Activated CD8-positive, alpha-beta T cell treated with anti-CD3 and anti-CD28 coated beads for 36 hours (primary cell): ENCODE measurements around the gene KNG1. TPM values are rescaled to one million over a fixed set of nuclear protein-coding genes. Genes with fewer than 3 reads are reported as not detected.
"Not testable (repeated sequence)": the region's sequence is repeated elsewhere in the genome, so short reads cannot be mapped to it uniquely, and the experiment has no call there.

Source experiments
- ATAC-seq: fragments of 200-7000 bp; cut with Tn5 transposase; one replicate; pipeline ENCODE4 v1.10.0; 2021; ENCODE audit warnings: mild to moderate bottlenecking, moderate library complexity
- CTCF ChIA-PET: fragments of 350-600 bp; sonication (Branson Sonifier 250); formaldehyde crosslinking; loops from one replicate; lab custom pipeline; 2021; ENCODE audit warnings: antibody characterized with exemption; lab: Charles Lee
- POLR2A ChIA-PET: fragments of 350-600 bp; sonication (Branson Sonifier 250); formaldehyde crosslinking; loops from one replicate; lab custom pipeline; 2021; ENCODE audit warnings: antibody characterized with exemption; lab: Charles Lee
- DNase-seq: peaks from one replicate; pipeline ENCODE4 v3.0.0-alpha.2; 2020
- H3K27ac Mint-ChIP-seq: one replicate; pipeline ENCODE4 v1.8.0; 2021; ENCODE audit warnings: mild to moderate bottlenecking, mixed read lengths
- H3K27me3 Mint-ChIP-seq: one replicate; pipeline ENCODE4 v1.8.0; 2021; ENCODE audit warnings: mixed read lengths
- H3K36me3 Mint-ChIP-seq: one replicate; pipeline ENCODE4 v1.8.0; 2021; ENCODE audit warnings: low read depth, mixed read lengths
- H3K4me1 Mint-ChIP-seq: one replicate; pipeline ENCODE4 v1.8.0; 2021; ENCODE audit warnings: low read depth, mixed read lengths
- H3K4me3 Mint-ChIP-seq: one replicate; pipeline ENCODE4 v1.8.0; 2021; ENCODE audit warnings: mild to moderate bottlenecking, moderate library complexity, mixed read lengths
- H3K9me3 Mint-ChIP-seq: one replicate; pipeline ENCODE4 v1.8.0; 2021; ENCODE audit warnings: mixed read lengths
- CTCF ChIP-seq: fragments of 200-600 bp; IDR thresholded peaks from one replicate; pipeline ENCODE4 v1.8.0; 2022; ENCODE audit warnings: antibody characterized with exemption, mild to moderate bottlenecking
- intact Hi-C: fragments of 100-400 bp; cut with micrococcal nuclease; formaldehyde crosslinking; loops from one replicate; pipeline ENCODE4 v1.10.0; 2022
- total RNA-seq, 2 experiments: library from RNA; stranded (reverse); gene quantifications; one replicate each; pipeline ENCODE4 v1.2.3, GENCODE V29; 2021

KNG1 gene
- total RNA-seq, 2 experiments from 2014 or later: not detected

GRCh38 chr3:186696522-186696921, 20.6 kb upstream of the KNG1 start:
- ATAC-seq (no peak), DNase-seq (no peak)
- ChIA-PET POLR2A (interaction anchor here (1.0 to 1.4 kb wide), 3 partner anchors 87 to 109 kb away, joined by 3 to 5 read pairs (median 3); partner anchors contain the start of genes EIF4A2 and RFC4), CTCF (interaction anchor here (1.2 kb wide), 1 partner anchor 82 kb away, joined by 5 read pairs; no protein-coding TSS in a partner anchor)
- no peak for TF ChIP-seq CTCF
- no peak overlapping the region for H3K27ac Mint-ChIP-seq
- H3K4me1 Mint-ChIP-seq: peaks cover 2% of the 10 kb centered on the region
- H3K4me3 Mint-ChIP-seq: no peak overlapping the region
- H3K36me3 Mint-ChIP-seq: no peaks in the 10 kb centered on the region
- intact Hi-C loops: no loop called here
- H3K9me3 Mint-ChIP-seq: no peaks in the 10 kb centered on the region
- peaks cover 17% of the 10 kb centered on the region for H3K27me3 Mint-ChIP-seq

GRCh38 chr3:186697510-186697909, 19.6 kb upstream of the KNG1 start:
- Mint-ChIP-seq H3K27me3 (peaks cover 14% of the 10 kb centered on the region), H3K4me1 (no peaks in the 10 kb centered on the region), H3K36me3 (no peaks in the 10 kb centered on the region), H3K4me3 (no peak overlapping the region), H3K9me3 (no peaks in the 10 kb centered on the region), H3K27ac (no peak overlapping the region)
- no peak for TF ChIP-seq CTCF
- DNase-seq (no peak), ATAC-seq (no peak)
- intact Hi-C loops: no loop called here
- CTCF ChIA-PET: interaction anchor here (1.0 to 1.4 kb wide), 3 partner anchors 9 to 124 kb away, joined by 3 to 5 read pairs (median 3); no protein-coding TSS in a partner anchor
- POLR2A ChIA-PET: interaction anchor here (1.0 to 1.4 kb wide), 3 partner anchors 86 to 108 kb away, joined by 3 to 5 read pairs (median 3); partner anchors contain the start of genes EIF4A2 and RFC4

GRCh38 chr3:186700267-186700666, 16.9 kb upstream of the KNG1 start:
- intact Hi-C loops: no loop called here
- ATAC-seq (no peak), DNase-seq (no peak)
- ChIA-PET POLR2A (no interaction called here), CTCF (no interaction called here)
- Mint-ChIP-seq H3K36me3 (no peaks in the 10 kb centered on the region), H3K27me3 (peaks cover 24% of the 10 kb centered on the region), H3K4me1 (no peaks in the 10 kb centered on the region), H3K9me3 (no peaks in the 10 kb centered on the region), H3K27ac (no peak overlapping the region), H3K4me3 (no peak overlapping the region)
- TF ChIP-seq CTCF: no peak

- H3K9me3 Mint-ChIP-seq, CTCF ChIA-PET, H3K4me3 Mint-ChIP-seq, POLR2A ChIA-PET, H3K36me3 Mint-ChIP-seq, H3K27ac Mint-ChIP-seq, ATAC-seq, DNase-seq, intact Hi-C loops: not testable (repeated sequence)
- Mint-ChIP-seq H3K4me1 (peaks cover 10% of the 10 kb centered on the region), H3K27me3 (peaks cover 31% of the 10 kb centered on the region)
These were observed 14.7 kb upstream of the KNG1 start for GRCh38 chr3:186702451-186702850.

GRCh38 chr3:186705882-186706780, 11.0 kb upstream of the KNG1 start:
- no peak overlapping the region for H3K27ac Mint-ChIP-seq
- ATAC-seq: peak; percentile 100
- CTCF ChIA-PET: interaction anchor here (1.9 kb wide), 1 partner anchor 91 kb away, joined by 8 read pairs; no protein-coding TSS in a partner anchor
- POLR2A ChIA-PET: interaction anchor here (0.8 to 1.2 kb wide), 3 partner anchors 67 to 78 kb away, joined by 3 read pairs; partner anchors contain the start of gene EIF4A2
- H3K36me3 Mint-ChIP-seq: no peaks in the 10 kb centered on the region
- peak; percentile 90 for DNase-seq
- intact Hi-C loops: no loop called here
- TF ChIP-seq CTCF: no peak
- no peaks in the 10 kb centered on the region for H3K9me3 Mint-ChIP-seq
- H3K4me1 Mint-ChIP-seq: peaks cover 10% of the 10 kb centered on the region
- H3K4me3 Mint-ChIP-seq: no peak overlapping the region
- peaks cover 42% of the 10 kb centered on the region for H3K27me3 Mint-ChIP-seq
